Stimulated activated memory B cell treated with anti-CD40 and anti-IgM and Interleukin-4, amounts not matched to agents 10 μg/mL and 1 μg/mL and 100 μg/mL, for 72 hours (primary cell): ENCODE results near the gene DDAH1.

ENCODE experiments used
- ATAC-seq: fragments of 150-1000 bp; cut with Tn5 transposase; 2 replicates; pipeline ENCODE4 v1.10.0; 2021
- H3K27ac Mint-ChIP-seq: one replicate; pipeline ENCODE4 v1.8.0; 2022; ENCODE audit warnings: mild to moderate bottlenecking, mixed read lengths
- H3K27me3 Mint-ChIP-seq: one replicate; pipeline ENCODE4 v1.8.0; 2022; ENCODE audit warnings: mixed read lengths
- H3K36me3 Mint-ChIP-seq: one replicate; pipeline ENCODE4 v1.8.0; 2022; ENCODE audit warnings: mixed read lengths
- H3K4me1 Mint-ChIP-seq: one replicate; pipeline ENCODE4 v1.8.0; 2022; ENCODE audit warnings: mixed read lengths
- H3K4me3 Mint-ChIP-seq: one replicate; pipeline ENCODE4 v1.8.0; 2022; ENCODE audit warnings: mild to moderate bottlenecking, moderate library complexity, mixed read lengths
- H3K9me3 Mint-ChIP-seq: one replicate; pipeline ENCODE4 v1.8.0; 2022; ENCODE audit warnings: mixed read lengths

DDAH1 gene

GRCh38 chr1:85428471-85429089 is 36.4 kb downstream of the DDAH1 start:
- no peak overlapping the region for H3K27ac Mint-ChIP-seq
- no peak for ATAC-seq
- H3K9me3 Mint-ChIP-seq: peaks cover 3% of the 10 kb centered on the region
- H3K4me1 Mint-ChIP-seq: peaks cover 16% of the 10 kb centered on the region
- H3K4me3 Mint-ChIP-seq: no peak overlapping the region
- H3K27me3 Mint-ChIP-seq: no peaks in the 10 kb centered on the region
- H3K36me3 Mint-ChIP-seq: peaks cover 25% of the 10 kb centered on the region

- no peak overlapping the region for H3K4me3 Mint-ChIP-seq
- H3K36me3 Mint-ChIP-seq: peaks cover 21% of the 10 kb centered on the region
- H3K27me3 Mint-ChIP-seq: no peaks in the 10 kb centered on the region
- peaks cover 16% of the 10 kb centered on the region for H3K4me1 Mint-ChIP-seq
- ATAC-seq: no peak
- peaks cover 3% of the 10 kb centered on the region for H3K9me3 Mint-ChIP-seq
- no peak overlapping the region for H3K27ac Mint-ChIP-seq
Observed at GRCh38 chr1:85427849-85428248, 37.1 kb downstream of the DDAH1 start.

GRCh38 chr1:85427331-85427730 is 37.6 kb downstream of the DDAH1 start:
- ATAC-seq: no peak
- Mint-ChIP-seq H3K4me1 (peaks cover 16% of the 10 kb centered on the region), H3K9me3 (peaks cover 3% of the 10 kb centered on the region), H3K4me3 (no peak overlapping the region), H3K27me3 (no peaks in the 10 kb centered on the region), H3K27ac (no peak overlapping the region), H3K36me3 (peaks cover 20% of the 10 kb centered on the region)

- Mint-ChIP-seq H3K4me3 (no peak overlapping the region), H3K9me3 (peaks cover 4% of the 10 kb centered on the region), H3K4me1 (no peaks in the 10 kb centered on the region), H3K27me3 (no peaks in the 10 kb centered on the region), H3K36me3 (peaks cover 23% of the 10 kb centered on the region), H3K27ac (no peak overlapping the region)
- no peak for ATAC-seq
Observed at GRCh38 chr1:85421179-85421578, 43.8 kb downstream of the DDAH1 start.

GRCh38 chr1:85420199-85420598 is 44.8 kb downstream of the DDAH1 start:
- Mint-ChIP-seq H3K4me1 (no peaks in the 10 kb centered on the region), H3K9me3 (peaks cover 4% of the 10 kb centered on the region), H3K27ac (no peak overlapping the region), H3K36me3 (peaks cover 23% of the 10 kb centered on the region), H3K27me3 (no peaks in the 10 kb centered on the region), H3K4me3 (no peak overlapping the region)
- no peak for ATAC-seq

GRCh38 chr1:85417876-85418275 is 47.1 kb downstream of the DDAH1 start:
- H3K27ac Mint-ChIP-seq: no peak overlapping the region
- H3K4me1 Mint-ChIP-seq: no peaks in the 10 kb centered on the region
- peaks cover 32% of the 10 kb centered on the region for H3K36me3 Mint-ChIP-seq
- no peak for ATAC-seq
- H3K9me3 Mint-ChIP-seq: peaks cover 4% of the 10 kb centered on the region
- H3K4me3 Mint-ChIP-seq: no peak overlapping the region
- H3K27me3 Mint-ChIP-seq: no peaks in the 10 kb centered on the region

- peaks cover 4% of the 10 kb centered on the region for H3K9me3 Mint-ChIP-seq
- no peaks in the 10 kb centered on the region for H3K27me3 Mint-ChIP-seq
- ATAC-seq: no peak
- no peak overlapping the region for H3K4me3 Mint-ChIP-seq
- no peak overlapping the region for H3K27ac Mint-ChIP-seq
- H3K4me1 Mint-ChIP-seq: no peaks in the 10 kb centered on the region
- H3K36me3 Mint-ChIP-seq: peaks cover 32% of the 10 kb centered on the region
Observed at GRCh38 chr1:85417017-85417416, 47.9 kb downstream of the DDAH1 start.

GRCh38 chr1:85413169-85413568 is 51.8 kb downstream of the DDAH1 start:
- H3K4me1 Mint-ChIP-seq: no peaks in the 10 kb centered on the region
- H3K4me3 Mint-ChIP-seq: no peak overlapping the region
- no peak overlapping the region for H3K27ac Mint-ChIP-seq
- ATAC-seq: no peak
- H3K9me3 Mint-ChIP-seq: no peaks in the 10 kb centered on the region
- H3K36me3 Mint-ChIP-seq: peaks cover 19% of the 10 kb centered on the region
- H3K27me3 Mint-ChIP-seq: no peaks in the 10 kb centered on the region

- Mint-ChIP-seq H3K9me3 (no peaks in the 10 kb centered on the region), H3K4me1 (no peaks in the 10 kb centered on the region), H3K27me3 (no peaks in the 10 kb centered on the region), H3K27ac (no peak overlapping the region), H3K36me3 (peaks cover 9% of the 10 kb centered on the region), H3K4me3 (no peak overlapping the region)
- ATAC-seq: no peak
Observed at GRCh38 chr1:85411567-85412305, 53.2 kb downstream of the DDAH1 start.

- H3K27ac Mint-ChIP-seq: no peak overlapping the region
- H3K27me3 Mint-ChIP-seq: no peaks in the 10 kb centered on the region
- H3K4me3 Mint-ChIP-seq: no peak overlapping the region
- no peak for ATAC-seq
- H3K36me3 Mint-ChIP-seq: peaks cover 8% of the 10 kb centered on the region
- H3K4me1 Mint-ChIP-seq: no peaks in the 10 kb centered on the region
- H3K9me3 Mint-ChIP-seq: no peaks in the 10 kb centered on the region
Observed at GRCh38 chr1:85409516-85409915, 55.4 kb downstream of the DDAH1 start.

GRCh38 chr1:85407746-85408377 is 57.1 kb downstream of the DDAH1 start:
- Mint-ChIP-seq H3K4me1 (no peaks in the 10 kb centered on the region), H3K9me3 (no peaks in the 10 kb centered on the region), H3K36me3 (no peaks in the 10 kb centered on the region), H3K4me3 (no peak overlapping the region), H3K27ac (no peak overlapping the region), H3K27me3 (no peaks in the 10 kb centered on the region)
- no peak for ATAC-seq

GRCh38 chr1:85406887-85407533 is 57.9 kb downstream of the DDAH1 start:
- H3K27me3 Mint-ChIP-seq: no peaks in the 10 kb centered on the region
- ATAC-seq: no peak
- H3K4me3 Mint-ChIP-seq: no peak overlapping the region
- no peaks in the 10 kb centered on the region for H3K4me1 Mint-ChIP-seq
- H3K36me3 Mint-ChIP-seq: no peaks in the 10 kb centered on the region
- no peak overlapping the region for H3K27ac Mint-ChIP-seq
- no peaks in the 10 kb centered on the region for H3K9me3 Mint-ChIP-seq

GRCh38 chr1:85406081-85406480 is 58.9 kb downstream of the DDAH1 start:
- ATAC-seq: no peak
- H3K4me1 Mint-ChIP-seq: no peaks in the 10 kb centered on the region
- no peak overlapping the region for H3K4me3 Mint-ChIP-seq
- no peak overlapping the region for H3K27ac Mint-ChIP-seq
- H3K36me3 Mint-ChIP-seq: no peaks in the 10 kb centered on the region
- no peaks in the 10 kb centered on the region for H3K9me3 Mint-ChIP-seq
- no peaks in the 10 kb centered on the region for H3K27me3 Mint-ChIP-seq

GRCh38 chr1:85404408-85404807 is 60.6 kb downstream of the DDAH1 start:
- Mint-ChIP-seq H3K9me3 (no peaks in the 10 kb centered on the region), H3K27ac (no peak overlapping the region), H3K4me1 (no peaks in the 10 kb centered on the region), H3K27me3 (no peaks in the 10 kb centered on the region), H3K36me3 (no peaks in the 10 kb centered on the region), H3K4me3 (no peak overlapping the region)
- no peak for ATAC-seq

GRCh38 chr1:85398391-85399064 is 66.4 kb downstream of the DDAH1 start:
- Mint-ChIP-seq H3K27me3 (no peaks in the 10 kb centered on the region), H3K27ac (no peak overlapping the region), H3K4me3 (no peak overlapping the region), H3K9me3 (no peaks in the 10 kb centered on the region), H3K4me1 (no peaks in the 10 kb centered on the region), H3K36me3 (no peaks in the 10 kb centered on the region)
- no peak for ATAC-seq
